Neural cell (in vitro differentiated cells): ENCODE results near the gene GBX2. TPM values are rescaled to one million over a fixed set of nuclear protein-coding genes. Genes with fewer than 3 reads are reported as not detected.

Experiments used
- H2AFZ ChIP-seq: fragments of 200-600, 300-800 bp; sonication (generic), shearing (Covaris generic); 2 replicates; pipeline ENCODE4 v1.6.0; 2014; ENCODE audit warnings: low read depth, mild to moderate bottlenecking, antibody characterized with exemption, low read length, moderate library complexity
- H3F3A ChIP-seq: fragments of 200-600 bp; shearing (Covaris generic); 2 replicates; pipeline ENCODE4 v1.6.1; 2016; ENCODE audit warnings: mild to moderate bottlenecking, moderate library complexity, mixed read lengths, antibody characterized with exemption, low read length; ENCODE audit not compliant: insufficient read depth, poor library complexity, severe bottlenecking
- H3K27ac ChIP-seq: fragments of 200-600, 300-800 bp; sonication (generic), shearing (Covaris generic); 2 replicates; pipeline ENCODE4 v1.5.1; 2014; ENCODE audit warnings: mild to moderate bottlenecking, low read length, moderate library complexity
- H3K27me3 ChIP-seq: fragments of 300-800, 200-600 bp; sonication (generic), shearing (Covaris generic); 2 replicates; pipeline ENCODE4 v1.6.0; 2014; ENCODE audit warnings: mild to moderate bottlenecking, low read depth, low read length, moderate library complexity; ENCODE audit not compliant: insufficient read depth
- H3K36me3 ChIP-seq: fragments of 300-800, 200-600 bp; sonication (generic), shearing (Covaris generic); 2 replicates; pipeline ENCODE4 v1.5.1; 2014; ENCODE audit warnings: mild to moderate bottlenecking, antibody characterized with exemption, low read length, moderate library complexity; ENCODE audit not compliant: insufficient read depth
- H3K4me2 ChIP-seq: fragments of 300-800, 200-600 bp; sonication (generic), shearing (Covaris generic); 2 replicates; pipeline ENCODE4 v1.6.0; 2014; ENCODE audit warnings: mild to moderate bottlenecking, low read length
- H3K4me3 ChIP-seq: fragments of 300-800, 200-600 bp; sonication (generic), shearing (Covaris generic); 2 replicates; pipeline ENCODE4 v1.5.1; 2014; ENCODE audit warnings: mild to moderate bottlenecking, low read length, moderate library complexity
- H3K79me2 ChIP-seq: fragments of 200-600 bp; shearing (Covaris generic); replicated peaks from 2 replicates; pipeline ENCODE4 v1.6.0; 2014; ENCODE audit warnings: mild to moderate bottlenecking, low read length, moderate library complexity; ENCODE audit not compliant: insufficient read depth
- H3K9ac ChIP-seq: fragments of 300-800, 200-600 bp; sonication (generic), shearing (Covaris generic); 2 replicates; pipeline ENCODE4 v1.6.1; 2016; ENCODE audit warnings: mild to moderate bottlenecking, low read length, mixed read lengths
- H3K9me2 ChIP-seq: fragments of 200-600 bp; shearing (Covaris generic); 2 replicates; pipeline ENCODE4 v1.6.1; 2016; ENCODE audit warnings: mild to moderate bottlenecking, low read length, mixed read lengths; ENCODE audit not compliant: insufficient read depth
- H3K9me3 ChIP-seq: fragments of 200-600, 300-800 bp; sonication (generic), shearing (Covaris generic); 2 replicates; pipeline ENCODE4 v1.6.1; 2016; ENCODE audit warnings: mild to moderate bottlenecking, mixed run types, low read length, moderate library complexity, mixed read lengths
- H4K20me1 ChIP-seq: fragments of 200-600 bp; shearing (Covaris generic); 2 replicates; pipeline ENCODE4 v1.6.1; 2016; ENCODE audit warnings: mild to moderate bottlenecking, mixed run types; ENCODE audit not compliant: insufficient read depth
- EP300 ChIP-seq: fragments of 450-650 bp; conservative IDR thresholded peaks from 2 replicates; pipeline ENCODE4 v1.6.1; 2014; ENCODE audit warnings: antibody characterized with exemption, mild to moderate bottlenecking, moderate library complexity; ENCODE audit not compliant: poor library complexity, severe bottlenecking
- EZH2 ChIP-seq: fragments of 200-600, 300-800 bp; shearing (Covaris generic), sonication (generic); IDR thresholded peaks from 2 replicates; pipeline ENCODE4 v1.6.1; 2014; ENCODE audit warnings: antibody characterized with exemption, low read length, borderline replicate concordance, mild to moderate bottlenecking; ENCODE audit not compliant: insufficient read depth, poor library complexity, severe bottlenecking
- POLR2AphosphoS5 ChIP-seq: IDR thresholded peaks from 2 replicates; pipeline ENCODE4 v1.6.1; 2012
- RAD21 ChIP-seq: fragments of 450-650 bp; conservative IDR thresholded peaks from 2 replicates; pipeline ENCODE4 v1.6.1; 2014; ENCODE audit warnings: antibody characterized with exemption, mild to moderate bottlenecking, moderate library complexity
- REST ChIP-seq: IDR thresholded peaks from 2 replicates; pipeline ENCODE4 v1.6.1; 2012; ENCODE audit warnings: borderline replicate concordance
- SMC3 ChIP-seq: fragments of 450-650 bp; conservative IDR thresholded peaks from 2 replicates; pipeline ENCODE4 v1.6.1; 2014; ENCODE audit warnings: antibody characterized with exemption, mild to moderate bottlenecking, moderate library complexity; ENCODE audit not compliant: poor library complexity
- TAF1 ChIP-seq: IDR thresholded peaks from 2 replicates; pipeline ENCODE4 v1.6.1; 2012; ENCODE audit warnings: low read depth
- polyA plus RNA-seq: library from polyadenylated mRNA; depleted of rRNA; stranded (reverse); fragments of >200 nt; gene quantifications from 2 replicates; pipeline ENCODE4 v1.2.3, GENCODE V29; 2014
- TF ChIP-seq, protein P1 (sequence below): fragments of 450-650 bp; IDR thresholded peaks from 2 replicates; pipeline ENCODE4 v1.5.1; 2014; ENCODE audit warnings: antibody characterized with exemption, mild to moderate bottlenecking, moderate library complexity; ENCODE audit not compliant: poor library complexity, severe bottlenecking

The GBX2 gene
- polyA plus RNA-seq, 1 donor from 2014 or later: 0.92 TPM

GRCh38 chr2:236214376-236214995 lies 46.3 kb upstream of the GBX2 start:
- no peaks in the 10 kb centered on the region for H3K27me3 ChIP-seq

GRCh38 chr2:236211296-236211695 lies 43.1 kb upstream of the GBX2 start:
- no peaks in the 10 kb centered on the region for H4K20me1 ChIP-seq
- no peak overlapping the region for H3K4me3 ChIP-seq
- no peak overlapping the region for H2AFZ ChIP-seq
- no peaks in the 10 kb centered on the region for H3F3A ChIP-seq
- H3K9me2 ChIP-seq: no peaks in the 10 kb centered on the region
- no peaks in the 10 kb centered on the region for H3K36me3 ChIP-seq
- H3K9me3 ChIP-seq: peaks cover 2% of the 10 kb centered on the region
- TF ChIP-seq RAD21: no peak
- TF ChIP-seq, protein P1, sequence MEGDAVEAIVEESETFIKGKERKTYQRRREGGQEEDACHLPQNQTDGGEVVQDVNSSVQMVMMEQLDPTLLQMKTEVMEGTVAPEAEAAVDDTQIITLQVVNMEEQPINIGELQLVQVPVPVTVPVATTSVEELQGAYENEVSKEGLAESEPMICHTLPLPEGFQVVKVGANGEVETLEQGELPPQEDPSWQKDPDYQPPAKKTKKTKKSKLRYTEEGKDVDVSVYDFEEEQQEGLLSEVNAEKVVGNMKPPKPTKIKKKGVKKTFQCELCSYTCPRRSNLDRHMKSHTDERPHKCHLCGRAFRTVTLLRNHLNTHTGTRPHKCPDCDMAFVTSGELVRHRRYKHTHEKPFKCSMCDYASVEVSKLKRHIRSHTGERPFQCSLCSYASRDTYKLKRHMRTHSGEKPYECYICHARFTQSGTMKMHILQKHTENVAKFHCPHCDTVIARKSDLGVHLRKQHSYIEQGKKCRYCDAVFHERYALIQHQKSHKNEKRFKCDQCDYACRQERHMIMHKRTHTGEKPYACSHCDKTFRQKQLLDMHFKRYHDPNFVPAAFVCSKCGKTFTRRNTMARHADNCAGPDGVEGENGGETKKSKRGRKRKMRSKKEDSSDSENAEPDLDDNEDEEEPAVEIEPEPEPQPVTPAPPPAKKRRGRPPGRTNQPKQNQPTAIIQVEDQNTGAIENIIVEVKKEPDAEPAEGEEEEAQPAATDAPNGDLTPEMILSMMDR: no peak
- TF ChIP-seq REST: no peak
- no peak for TF ChIP-seq EP300
- TF ChIP-seq POLR2AphosphoS5: no peak
- TF ChIP-seq SMC3: no peak
- no peak for TF ChIP-seq EZH2
- H3K79me2 ChIP-seq: no peaks in the 10 kb centered on the region
- H3K4me2 ChIP-seq: no peak overlapping the region
- no peak overlapping the region for H3K27ac ChIP-seq
- no peak overlapping the region for H3K9ac ChIP-seq
- H3K27me3 ChIP-seq: no peaks in the 10 kb centered on the region

More at GRCh38 chr2:236214376-236214995, 46.3 kb upstream of the GBX2 start:
- no peaks in the 10 kb centered on the region for H3K36me3 ChIP-seq
- no peak overlapping the region for H2AFZ ChIP-seq
- H3K79me2 ChIP-seq: no peaks in the 10 kb centered on the region
- H3K4me3 ChIP-seq: no peak overlapping the region
- no peaks in the 10 kb centered on the region for H3F3A ChIP-seq
- TF ChIP-seq EZH2 (no peak), TAF1 (no peak), REST (no peak), POLR2AphosphoS5 (no peak), SMC3 (no peak), EP300 (no peak)
- TF ChIP-seq, protein P1: no peak
- H3K9ac ChIP-seq: no peak overlapping the region
- no peaks in the 10 kb centered on the region for H4K20me1 ChIP-seq
- no peak overlapping the region for H3K27ac ChIP-seq
- H3K4me2 ChIP-seq: no peak overlapping the region
- H3K9me3 ChIP-seq: no peaks in the 10 kb centered on the region
- no peaks in the 10 kb centered on the region for H3K9me2 ChIP-seq
